K562 (cell line): ENCODE results near the gene AUNIP. TPM values are rescaled to one million over a fixed set of nuclear protein-coding genes. Genes with fewer than 3 reads are reported as not detected.

Experiments used
- ARHGAP35 ChIP-seq: fragments of 450-650 bp; IDR thresholded peaks from 2 replicates; pipeline ENCODE4 v1.6.1; 2018; ENCODE audit not compliant: partially characterized antibody
- CHD2 ChIP-seq: IDR thresholded peaks from 2 replicates; pipeline ENCODE4 v1.6.1; 2011; ENCODE audit warnings: low read depth, low read length
- MYNN ChIP-seq, 2 experiments: sonication (generic); formaldehyde crosslinking in 1 of 2; IDR thresholded peaks; 2 replicates each; pipeline versions ENCODE4 v1.5.0 to v1.6.1; 2016 to 2020; ENCODE audit warnings: antibody characterized with exemption in 1 of 2, missing genetic modification reagents in 1 of 2
- RBFOX2 ChIP-seq: fragments of 200-400 bp; formaldehyde crosslinking; IDR thresholded peaks from 2 replicates; pipeline ENCODE4 v1.6.1; 2017; ENCODE audit warnings: low read depth, mild to moderate bottlenecking, low read length, moderate library complexity
- SNRNP70 ChIP-seq: fragments of 200-400 bp; formaldehyde crosslinking; optimal IDR thresholded peaks from 2 replicates; pipeline ENCODE3; 2017; ENCODE audit warnings: low read depth, low read length
- TAF1 ChIP-seq: IDR thresholded peaks from 2 replicates; pipeline ENCODE4 v1.6.1; 2011; ENCODE audit warnings: mild to moderate bottlenecking, low read length, moderate library complexity; ENCODE audit not compliant: insufficient read depth, control insufficient read depth, severe bottlenecking; ENCODE audit errors: extremely low read depth
- ZNF263 ChIP-seq: sonication (generic); formaldehyde crosslinking; IDR thresholded peaks from 2 replicates; pipeline ENCODE4 v1.8.0; 2022; ENCODE audit warnings: mild to moderate bottlenecking, missing genetic modification reagents, borderline replicate concordance
- polyA plus RNA-seq, 8 experiments: library from polyadenylated mRNA; depleted of rRNA in 4 of 8; stranded (reverse) in 5 of 8; unstranded in 3 of 8; fragments of >200 nt; fragmentation: Nextera tagmentation in 2 of 8; fragmentation: Illumina TruSeq in 1 of 8; extraction: Ambion mirVana in 2 of 8; extraction: Trizol in 1 of 8; gene quantifications; 2 replicates each; pipeline versions ENCODE4 v1.2.1 to v1.2.3, GENCODE V29; 2011 to 2014; ENCODE audit warnings: inconsistent platforms in 1 of 8, missing spikeins in 1 of 8
- total RNA-seq, 7 experiments: library from RNA; depleted of rRNA in 6 of 7; stranded (reverse); fragments of >200 nt in 6 of 7; fragmentation: Illumina TruSeq in 2 of 7; extraction: Trizol in 2 of 7; gene quantifications; 2 replicates each; pipeline versions ENCODE4 v1.2.1 to v1.2.3, GENCODE V29; 2011 to 2021; ENCODE audit warnings: low replicate concordance in 1 of 7
- TF ChIP-seq, protein P1 (sequence below): fragments of 450-650 bp; IDR thresholded peaks from 2 replicates; pipeline ENCODE4 v1.6.1; 2016; ENCODE audit warnings: mild to moderate bottlenecking, moderate library complexity
- TF ChIP-seq, protein P2 (sequence below): sonication (generic); formaldehyde crosslinking; IDR thresholded peaks from 2 replicates; pipeline ENCODE4 v1.8.0; 2023; ENCODE audit warnings: mild to moderate bottlenecking, missing genetic modification reagents
- TF ChIP-seq, protein P3 (sequence below): fragments of 450-650 bp; IDR thresholded peaks from 2 replicates; pipeline ENCODE4 v1.6.1; 2016; ENCODE audit warnings: borderline replicate concordance

The AUNIP gene
- total and polyA plus RNA-seq, 9 of the 15 experiments (the other 6 are each of a cell fraction or from before 2014, with no cell fraction given) = 12.1 to 53.8 (median 47.1) TPM

DNA sequence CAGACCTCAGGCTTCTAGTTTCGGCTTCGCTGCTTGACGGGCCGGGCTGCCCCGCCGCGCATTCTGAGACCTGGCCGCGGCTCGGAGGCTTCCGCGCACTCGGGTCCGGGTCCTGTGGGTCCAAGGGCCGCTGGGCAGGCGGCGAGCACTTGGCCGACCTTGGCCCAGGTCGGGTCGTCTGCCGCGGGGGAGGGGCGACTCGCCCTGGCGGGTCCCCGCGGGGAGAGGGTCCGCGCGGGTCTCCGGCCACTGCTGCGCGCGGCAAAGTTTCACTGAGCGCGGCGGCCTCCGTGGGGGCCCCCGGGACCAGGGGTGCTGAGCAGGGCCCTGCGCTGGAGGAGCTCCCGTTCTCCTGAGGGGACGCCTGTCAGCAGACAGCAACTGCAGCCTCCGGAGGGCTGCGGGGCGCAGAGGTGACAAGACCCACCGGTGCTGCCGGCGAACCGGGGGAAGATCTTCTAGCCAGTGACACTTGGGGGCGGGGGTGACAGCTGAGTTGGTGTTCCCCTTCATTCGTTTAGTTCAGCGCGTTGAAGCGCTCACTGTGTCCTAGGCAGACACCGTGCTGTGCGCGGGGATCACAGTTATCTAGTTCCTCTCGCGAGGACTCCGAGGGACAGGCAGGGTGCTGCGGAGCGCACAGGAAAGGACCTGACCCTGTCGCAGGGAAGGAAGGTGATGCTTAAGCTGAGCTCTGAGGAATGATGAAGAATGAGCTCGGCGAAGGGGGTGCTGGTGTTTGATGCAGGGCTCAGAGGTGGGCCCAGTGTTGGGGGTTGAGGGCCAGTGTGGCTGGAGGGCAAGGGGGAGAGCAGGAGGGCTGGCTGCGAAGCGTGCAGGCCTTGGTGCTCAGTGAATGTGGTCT is 38.8 kb downstream of the AUNIP start (continued):
- TF ChIP-seq, protein P1, sequence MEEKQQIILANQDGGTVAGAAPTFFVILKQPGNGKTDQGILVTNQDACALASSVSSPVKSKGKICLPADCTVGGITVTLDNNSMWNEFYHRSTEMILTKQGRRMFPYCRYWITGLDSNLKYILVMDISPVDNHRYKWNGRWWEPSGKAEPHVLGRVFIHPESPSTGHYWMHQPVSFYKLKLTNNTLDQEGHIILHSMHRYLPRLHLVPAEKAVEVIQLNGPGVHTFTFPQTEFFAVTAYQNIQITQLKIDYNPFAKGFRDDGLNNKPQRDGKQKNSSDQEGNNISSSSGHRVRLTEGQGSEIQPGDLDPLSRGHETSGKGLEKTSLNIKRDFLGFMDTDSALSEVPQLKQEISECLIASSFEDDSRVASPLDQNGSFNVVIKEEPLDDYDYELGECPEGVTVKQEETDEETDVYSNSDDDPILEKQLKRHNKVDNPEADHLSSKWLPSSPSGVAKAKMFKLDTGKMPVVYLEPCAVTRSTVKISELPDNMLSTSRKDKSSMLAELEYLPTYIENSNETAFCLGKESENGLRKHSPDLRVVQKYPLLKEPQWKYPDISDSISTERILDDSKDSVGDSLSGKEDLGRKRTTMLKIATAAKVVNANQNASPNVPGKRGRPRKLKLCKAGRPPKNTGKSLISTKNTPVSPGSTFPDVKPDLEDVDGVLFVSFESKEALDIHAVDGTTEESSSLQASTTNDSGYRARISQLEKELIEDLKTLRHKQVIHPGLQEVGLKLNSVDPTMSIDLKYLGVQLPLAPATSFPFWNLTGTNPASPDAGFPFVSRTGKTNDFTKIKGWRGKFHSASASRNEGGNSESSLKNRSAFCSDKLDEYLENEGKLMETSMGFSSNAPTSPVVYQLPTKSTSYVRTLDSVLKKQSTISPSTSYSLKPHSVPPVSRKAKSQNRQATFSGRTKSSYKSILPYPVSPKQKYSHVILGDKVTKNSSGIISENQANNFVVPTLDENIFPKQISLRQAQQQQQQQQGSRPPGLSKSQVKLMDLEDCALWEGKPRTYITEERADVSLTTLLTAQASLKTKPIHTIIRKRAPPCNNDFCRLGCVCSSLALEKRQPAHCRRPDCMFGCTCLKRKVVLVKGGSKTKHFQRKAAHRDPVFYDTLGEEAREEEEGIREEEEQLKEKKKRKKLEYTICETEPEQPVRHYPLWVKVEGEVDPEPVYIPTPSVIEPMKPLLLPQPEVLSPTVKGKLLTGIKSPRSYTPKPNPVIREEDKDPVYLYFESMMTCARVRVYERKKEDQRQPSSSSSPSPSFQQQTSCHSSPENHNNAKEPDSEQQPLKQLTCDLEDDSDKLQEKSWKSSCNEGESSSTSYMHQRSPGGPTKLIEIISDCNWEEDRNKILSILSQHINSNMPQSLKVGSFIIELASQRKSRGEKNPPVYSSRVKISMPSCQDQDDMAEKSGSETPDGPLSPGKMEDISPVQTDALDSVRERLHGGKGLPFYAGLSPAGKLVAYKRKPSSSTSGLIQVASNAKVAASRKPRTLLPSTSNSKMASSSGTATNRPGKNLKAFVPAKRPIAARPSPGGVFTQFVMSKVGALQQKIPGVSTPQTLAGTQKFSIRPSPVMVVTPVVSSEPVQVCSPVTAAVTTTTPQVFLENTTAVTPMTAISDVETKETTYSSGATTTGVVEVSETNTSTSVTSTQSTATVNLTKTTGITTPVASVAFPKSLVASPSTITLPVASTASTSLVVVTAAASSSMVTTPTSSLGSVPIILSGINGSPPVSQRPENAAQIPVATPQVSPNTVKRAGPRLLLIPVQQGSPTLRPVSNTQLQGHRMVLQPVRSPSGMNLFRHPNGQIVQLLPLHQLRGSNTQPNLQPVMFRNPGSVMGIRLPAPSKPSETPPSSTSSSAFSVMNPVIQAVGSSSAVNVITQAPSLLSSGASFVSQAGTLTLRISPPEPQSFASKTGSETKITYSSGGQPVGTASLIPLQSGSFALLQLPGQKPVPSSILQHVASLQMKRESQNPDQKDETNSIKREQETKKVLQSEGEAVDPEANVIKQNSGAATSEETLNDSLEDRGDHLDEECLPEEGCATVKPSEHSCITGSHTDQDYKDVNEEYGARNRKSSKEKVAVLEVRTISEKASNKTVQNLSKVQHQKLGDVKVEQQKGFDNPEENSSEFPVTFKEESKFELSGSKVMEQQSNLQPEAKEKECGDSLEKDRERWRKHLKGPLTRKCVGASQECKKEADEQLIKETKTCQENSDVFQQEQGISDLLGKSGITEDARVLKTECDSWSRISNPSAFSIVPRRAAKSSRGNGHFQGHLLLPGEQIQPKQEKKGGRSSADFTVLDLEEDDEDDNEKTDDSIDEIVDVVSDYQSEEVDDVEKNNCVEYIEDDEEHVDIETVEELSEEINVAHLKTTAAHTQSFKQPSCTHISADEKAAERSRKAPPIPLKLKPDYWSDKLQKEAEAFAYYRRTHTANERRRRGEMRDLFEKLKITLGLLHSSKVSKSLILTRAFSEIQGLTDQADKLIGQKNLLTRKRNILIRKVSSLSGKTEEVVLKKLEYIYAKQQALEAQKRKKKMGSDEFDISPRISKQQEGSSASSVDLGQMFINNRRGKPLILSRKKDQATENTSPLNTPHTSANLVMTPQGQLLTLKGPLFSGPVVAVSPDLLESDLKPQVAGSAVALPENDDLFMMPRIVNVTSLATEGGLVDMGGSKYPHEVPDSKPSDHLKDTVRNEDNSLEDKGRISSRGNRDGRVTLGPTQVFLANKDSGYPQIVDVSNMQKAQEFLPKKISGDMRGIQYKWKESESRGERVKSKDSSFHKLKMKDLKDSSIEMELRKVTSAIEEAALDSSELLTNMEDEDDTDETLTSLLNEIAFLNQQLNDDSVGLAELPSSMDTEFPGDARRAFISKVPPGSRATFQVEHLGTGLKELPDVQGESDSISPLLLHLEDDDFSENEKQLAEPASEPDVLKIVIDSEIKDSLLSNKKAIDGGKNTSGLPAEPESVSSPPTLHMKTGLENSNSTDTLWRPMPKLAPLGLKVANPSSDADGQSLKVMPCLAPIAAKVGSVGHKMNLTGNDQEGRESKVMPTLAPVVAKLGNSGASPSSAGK = peak; percentile 81
- TF ChIP-seq MYNN (IDR thresholded peaks at IDR 0.05) (0 out of 2 replicates have a peak, but pooled peaks have one; percentile 41), MYNN (CRISPR knock-in tag; IDR thresholded peaks at IDR 0.05) (no peak), ARHGAP35 (peak; percentile 63), SNRNP70 (peak; percentile 20), CHD2 (peak; percentile 91), RBFOX2 (peak; percentile 91), ZNF263 (peak; percentile 62; the same call in 1 of the 2 replicates), TAF1 (peak; percentile 73)
- TF ChIP-seq, protein P2, sequence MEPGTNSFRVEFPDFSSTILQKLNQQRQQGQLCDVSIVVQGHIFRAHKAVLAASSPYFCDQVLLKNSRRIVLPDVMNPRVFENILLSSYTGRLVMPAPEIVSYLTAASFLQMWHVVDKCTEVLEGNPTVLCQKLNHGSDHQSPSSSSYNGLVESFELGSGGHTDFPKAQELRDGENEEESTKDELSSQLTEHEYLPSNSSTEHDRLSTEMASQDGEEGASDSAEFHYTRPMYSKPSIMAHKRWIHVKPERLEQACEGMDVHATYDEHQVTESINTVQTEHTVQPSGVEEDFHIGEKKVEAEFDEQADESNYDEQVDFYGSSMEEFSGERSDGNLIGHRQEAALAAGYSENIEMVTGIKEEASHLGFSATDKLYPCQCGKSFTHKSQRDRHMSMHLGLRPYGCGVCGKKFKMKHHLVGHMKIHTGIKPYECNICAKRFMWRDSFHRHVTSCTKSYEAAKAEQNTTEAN = 0 out of 2 replicates have a peak, but pooled peaks have one; percentile 69
- TF ChIP-seq, protein P3, sequence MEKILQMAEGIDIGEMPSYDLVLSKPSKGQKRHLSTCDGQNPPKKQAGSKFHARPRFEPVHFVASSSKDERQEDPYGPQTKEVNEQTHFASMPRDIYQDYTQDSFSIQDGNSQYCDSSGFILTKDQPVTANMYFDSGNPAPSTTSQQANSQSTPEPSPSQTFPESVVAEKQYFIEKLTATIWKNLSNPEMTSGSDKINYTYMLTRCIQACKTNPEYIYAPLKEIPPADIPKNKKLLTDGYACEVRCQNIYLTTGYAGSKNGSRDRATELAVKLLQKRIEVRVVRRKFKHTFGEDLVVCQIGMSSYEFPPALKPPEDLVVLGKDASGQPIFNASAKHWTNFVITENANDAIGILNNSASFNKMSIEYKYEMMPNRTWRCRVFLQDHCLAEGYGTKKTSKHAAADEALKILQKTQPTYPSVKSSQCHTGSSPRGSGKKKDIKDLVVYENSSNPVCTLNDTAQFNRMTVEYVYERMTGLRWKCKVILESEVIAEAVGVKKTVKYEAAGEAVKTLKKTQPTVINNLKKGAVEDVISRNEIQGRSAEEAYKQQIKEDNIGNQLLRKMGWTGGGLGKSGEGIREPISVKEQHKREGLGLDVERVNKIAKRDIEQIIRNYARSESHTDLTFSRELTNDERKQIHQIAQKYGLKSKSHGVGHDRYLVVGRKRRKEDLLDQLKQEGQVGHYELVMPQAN = peak; percentile 68; the same call in 1 of the 2 replicates
